ENCODE results near the gene KLK11.
A peak's percentile ranks its signal among the peaks of the same experiment; 100 is the strongest.
"Not testable (repeated sequence)": the region's sequence is repeated elsewhere in the genome, so short reads cannot be mapped to it uniquely, and the experiment has no call there.

Gene KLK11

DNA sequence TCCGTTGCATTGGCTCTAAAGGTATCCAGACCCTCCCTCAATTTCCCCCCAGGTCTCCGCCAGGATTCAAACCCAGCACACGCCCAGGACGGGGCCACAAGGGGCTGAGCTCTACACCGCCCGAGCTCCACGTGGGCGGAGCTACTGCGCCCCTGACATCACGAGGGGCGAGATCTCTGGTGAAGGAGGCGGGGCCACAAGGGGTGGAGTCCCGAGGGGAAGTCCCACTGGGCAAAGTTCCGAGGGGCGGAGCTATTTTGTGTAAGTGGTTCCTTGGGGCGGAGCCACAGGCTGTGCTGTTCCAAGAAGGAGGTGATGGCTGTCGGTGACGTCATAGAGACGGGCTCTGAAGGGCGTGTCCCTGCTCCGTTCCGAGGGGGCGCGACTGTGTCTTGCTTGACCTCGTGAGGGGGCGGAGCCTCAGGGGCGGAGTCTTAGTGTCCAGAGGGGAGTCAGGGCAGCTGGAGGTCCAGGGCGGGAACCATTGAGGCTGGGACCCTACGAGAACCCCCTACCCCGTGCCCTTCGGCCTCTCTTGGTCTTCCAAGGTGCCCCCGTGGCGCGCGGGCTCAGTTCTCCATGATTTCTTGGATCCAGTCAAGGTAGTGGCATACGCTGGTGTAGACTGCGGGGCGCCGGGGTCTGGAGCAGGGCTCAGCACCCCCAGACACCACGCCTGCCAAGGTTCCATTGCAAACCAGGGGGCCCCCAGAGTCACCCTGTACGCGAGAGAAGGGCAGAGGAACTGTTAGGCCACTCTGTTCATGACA is 23.7 kb downstream of the KLK11 start:
- peak; percentile 21 for DNase-seq

DNA sequence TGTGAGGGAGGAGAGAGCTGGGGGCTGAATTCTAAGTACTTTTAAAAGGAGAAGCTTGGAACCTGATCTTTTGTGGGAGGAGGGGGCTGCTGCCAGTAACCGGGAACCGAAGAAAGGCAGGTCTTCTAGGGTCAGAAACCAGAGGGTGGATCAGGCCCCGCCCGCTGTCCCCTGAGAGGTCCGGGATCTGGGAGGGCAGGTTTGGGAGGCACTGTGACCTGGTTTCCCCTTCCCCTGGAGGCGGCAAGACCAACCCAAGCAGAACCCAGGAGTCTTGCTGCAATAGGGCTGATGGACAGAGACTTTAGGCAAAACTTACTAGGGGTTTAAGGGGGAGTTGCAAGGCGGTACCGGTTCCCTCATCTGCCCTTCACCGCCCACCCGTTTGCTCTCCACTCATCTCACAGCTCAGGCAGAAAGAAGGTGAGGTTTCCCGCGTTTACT is 24.3 kb downstream of the KLK11 start:
- no peak for DNase-seq

DNA sequence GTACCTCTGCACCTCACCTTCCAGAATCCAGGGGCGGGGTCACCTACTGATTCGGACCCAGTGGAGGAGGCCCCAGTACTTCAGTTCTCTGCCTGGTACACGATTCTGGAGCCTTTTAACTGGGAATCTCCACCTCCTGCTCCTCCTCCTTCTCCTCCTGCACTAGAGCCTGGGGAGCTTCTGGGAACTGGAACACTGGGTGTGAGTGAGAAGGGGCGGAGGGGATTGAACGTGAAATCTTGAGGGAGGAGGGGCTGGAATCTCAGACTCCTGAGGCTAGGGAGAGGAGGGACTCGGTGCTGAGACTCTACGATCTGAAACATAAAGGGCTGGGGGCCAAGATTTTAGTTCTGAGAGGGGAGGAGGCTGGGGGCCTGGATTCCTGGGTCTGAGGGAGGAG is 24.9 kb downstream of the KLK11 start, which contains the start of gene KLK8:
TSS of gene KLK8 (minus strand) at position 90 of the 400 bp plus-strand sequence. CDS start 437 bp downstream, outside the sequence.
- no peak for DNase-seq

GRCh38 chr19:51000981-51001380 is 25.4 kb downstream of the KLK11 start:
- DNase-seq: no peak

- DNase-seq: no peak
Measured at GRCh38 chr19:51000426-51000825, 26.0 kb downstream of the KLK11 start.

DNA sequence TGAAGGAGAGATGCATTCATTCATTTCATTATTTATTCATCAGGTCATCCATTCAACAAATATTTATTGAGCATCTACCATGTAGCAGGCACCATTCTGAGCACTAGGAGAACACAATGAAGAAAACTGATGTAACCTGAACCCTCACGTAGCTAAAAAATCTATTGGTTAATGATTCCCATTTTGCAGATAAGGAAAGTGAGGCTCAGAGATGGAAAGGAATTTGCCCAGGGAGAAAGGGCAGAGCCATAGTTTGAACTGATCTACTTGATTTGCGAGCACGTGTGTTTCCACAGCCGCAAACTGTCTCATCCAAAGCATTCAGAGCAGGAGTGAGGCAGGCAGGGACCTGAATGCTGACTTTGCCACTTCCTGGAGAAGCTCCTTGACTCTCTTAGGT is 27.7 kb downstream of the KLK11 start:
- DNase-seq: no peak

- DNase-seq: no peak
Measured at GRCh38 chr19:50998061-50998460, 28.4 kb downstream of the KLK11 start.

GRCh38 chr19:50994129-50994528 is 32.3 kb downstream of the KLK11 start:
- DNase-seq: no peak

GRCh38 chr19:50992666-50993035 is 33.8 kb downstream of the KLK11 start:
- no peak for DNase-seq

GRCh38 chr19:50984416-50984815 is 42.0 kb downstream of the KLK11 start:
- DNase-seq: not testable (repeated sequence)

DNA sequence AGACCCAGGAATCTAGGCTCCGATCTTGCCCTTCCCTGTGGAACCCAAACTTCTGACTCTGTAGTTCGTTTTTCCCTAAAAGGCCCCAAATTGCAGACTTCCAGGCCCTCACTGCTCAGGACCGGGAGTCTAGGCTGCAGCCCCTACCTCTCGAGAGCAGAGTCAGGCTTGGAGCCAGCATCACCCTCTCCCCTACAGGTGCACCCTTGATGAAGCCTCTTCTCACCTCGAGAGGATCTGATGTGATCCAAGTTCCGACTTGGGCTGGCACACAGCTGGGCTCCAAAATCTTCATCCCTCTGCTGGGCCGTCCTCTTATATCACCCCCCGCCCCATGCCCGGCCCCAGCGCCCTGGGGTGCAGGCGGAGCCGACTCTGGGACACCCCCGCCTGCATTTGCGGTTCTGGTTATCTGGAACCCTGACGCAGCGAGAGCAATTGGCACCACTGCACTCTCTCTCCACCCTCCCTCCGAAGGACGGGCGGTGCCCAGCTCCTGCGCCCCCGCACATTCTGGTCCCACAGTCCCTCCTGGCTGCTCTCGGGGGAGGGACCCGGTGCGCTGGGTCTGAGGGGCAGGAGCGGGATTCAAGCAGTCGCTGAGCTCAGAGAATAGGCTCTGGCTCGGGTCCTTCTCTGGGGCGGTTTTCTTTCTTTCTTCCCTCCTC is 42.7 kb downstream of the KLK11 start, which contains the start of gene KLK7:
TSS of gene KLK7 (minus strand) at position 293 of the 668 bp plus-strand sequence. CDS start 1,518 bp downstream, outside the sequence.
- no peak for DNase-seq

- no peak for DNase-seq
Measured at GRCh38 chr19:50982186-50982585, 44.2 kb downstream of the KLK11 start.

- no peak for DNase-seq
Measured at GRCh38 chr19:50981587-50982146, 44.7 kb downstream of the KLK11 start.

DNA sequence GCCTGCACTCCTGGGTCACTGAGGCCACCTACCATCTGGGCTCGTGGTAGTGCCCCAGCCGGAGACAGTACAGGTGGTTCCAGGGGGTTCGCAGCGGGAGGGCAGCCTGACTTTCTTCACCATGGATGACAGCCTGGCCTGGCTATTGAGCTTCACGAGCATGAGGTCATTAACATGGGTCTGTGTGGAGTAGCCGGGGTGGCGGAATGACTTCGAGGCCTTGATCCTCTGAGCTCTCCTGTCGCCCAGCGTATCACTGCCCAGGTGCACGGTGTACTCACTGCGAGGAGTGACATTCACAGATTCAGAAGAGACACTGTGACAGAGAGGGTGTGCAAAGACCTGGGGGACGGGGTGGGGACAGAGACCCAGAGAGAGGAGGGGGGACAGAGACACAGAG is 46.2 kb downstream of the KLK11 start:
- DNase-seq: no peak

DNA sequence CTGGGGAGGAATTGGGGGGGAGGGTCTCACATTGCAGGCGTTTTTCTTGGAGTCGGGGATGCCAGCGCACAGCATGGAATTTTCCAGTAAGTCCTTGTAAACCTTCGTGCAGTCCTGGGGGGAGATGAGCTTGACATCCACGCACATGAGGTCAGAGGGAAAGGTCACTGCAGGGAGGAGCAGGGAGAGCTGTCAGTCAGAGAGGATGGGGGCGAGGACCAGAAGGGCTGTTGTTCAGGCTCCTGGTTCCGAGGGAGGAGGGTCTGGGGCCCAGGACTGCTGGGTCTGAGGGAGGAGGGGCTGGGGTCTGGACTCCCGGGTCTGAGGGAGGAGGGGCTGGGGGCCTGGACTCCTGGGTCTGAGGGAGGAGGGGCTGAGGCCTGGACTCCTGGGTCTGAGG is 46.7 kb downstream of the KLK11 start:
- DNase-seq: no peak

DNA sequence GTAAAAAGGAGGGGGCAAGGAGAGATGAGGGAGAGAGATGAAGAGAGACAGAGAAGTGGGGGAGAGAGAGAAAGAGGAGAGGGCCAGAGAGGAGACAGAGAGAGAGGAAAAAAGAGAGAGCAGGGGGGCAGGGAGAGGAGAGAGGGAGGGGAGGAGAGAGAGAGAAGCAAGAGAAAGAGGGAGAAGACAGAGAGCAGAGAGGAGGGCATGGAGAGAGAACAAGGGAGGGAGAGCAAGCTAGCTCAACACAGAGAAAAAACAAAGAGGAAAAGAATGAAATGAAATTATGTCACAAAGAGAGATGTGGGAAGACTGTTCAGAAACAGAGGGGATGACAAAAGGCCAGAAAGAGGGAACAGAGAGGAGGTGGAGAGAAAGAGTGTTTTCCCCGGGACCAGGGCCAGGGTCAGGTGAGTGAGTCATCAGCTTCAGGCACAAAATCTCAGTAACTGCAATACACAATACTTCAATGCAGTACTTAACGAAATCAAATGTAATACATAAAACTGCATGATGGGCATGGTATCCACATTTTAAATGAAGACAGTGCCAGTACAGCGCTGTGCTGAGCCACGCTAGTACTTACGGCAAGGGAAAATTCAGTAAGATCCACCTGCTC is 47.5 kb downstream of the KLK11 start:
- no peak for DNase-seq

DNA sequence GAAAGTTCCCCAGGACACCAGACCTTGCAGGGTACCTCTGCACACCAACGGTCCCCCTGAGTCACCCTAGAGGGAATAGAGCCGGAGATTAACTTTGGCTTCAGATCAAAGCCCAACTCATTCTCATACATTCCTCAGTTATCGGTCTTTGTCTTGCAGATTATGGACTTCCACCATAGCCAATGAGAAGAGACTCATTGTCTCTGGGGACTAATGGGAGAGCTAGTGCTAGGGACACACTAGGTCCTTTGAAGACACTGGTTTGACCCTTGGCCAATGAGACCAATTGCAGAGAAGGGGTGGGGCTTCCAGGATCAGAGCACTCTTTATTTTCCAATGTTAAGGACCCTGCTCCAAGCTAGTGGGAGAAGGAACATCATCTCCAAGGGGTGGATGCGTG is 48.8 kb downstream of the KLK11 start:
- no peak for DNase-seq

- no peak for DNase-seq
Measured at GRCh38 chr19:50975766-50976165, 50.6 kb downstream of the KLK11 start.

- DNase-seq: no peak
Measured at GRCh38 chr19:50974702-50975556, 51.5 kb downstream of the KLK11 start.

DNA sequence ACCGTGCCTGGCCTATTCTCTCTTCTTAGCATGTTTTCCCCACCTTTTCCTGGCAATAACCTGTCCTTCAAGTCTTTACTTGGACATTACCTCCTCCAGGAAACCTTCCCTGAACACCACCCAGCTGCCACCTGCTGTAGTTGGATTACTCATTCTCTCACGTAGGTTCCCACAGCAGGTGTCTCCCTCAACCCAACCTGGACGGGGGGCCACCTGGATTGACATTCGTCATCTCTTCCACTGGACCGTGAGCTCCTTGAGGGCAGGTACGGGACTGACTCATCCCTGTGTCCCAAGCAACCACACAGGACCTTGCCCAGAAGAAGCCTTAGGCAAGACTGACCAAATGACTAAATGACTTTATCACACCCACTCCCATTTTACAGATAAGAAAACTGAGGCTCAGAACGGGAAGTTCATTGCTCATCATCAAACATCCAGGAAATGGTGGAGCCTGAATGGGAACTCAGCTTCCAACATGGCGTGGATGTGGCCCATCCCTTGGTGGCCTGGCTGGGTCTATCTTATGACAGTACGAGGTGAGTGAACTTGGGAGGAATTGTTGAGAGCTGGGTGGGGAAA is 53.5 kb downstream of the KLK11 start:
- DNase-seq: no peak

All from EL (cell line).